Activated T-cell treated with anti-CD3 and anti-CD28 coated beads, Interleukin-2, amount 50 U/mL, for 1 hour (primary cell): Measurements from ENCODE around the gene RASGRP4.
"Not testable (repeated sequence)": the region's sequence is repeated elsewhere in the genome, so short reads cannot be mapped to it uniquely, and the experiment has no call there.

Experiments
- DNase-seq: peaks from one replicate; pipeline ENCODE4 v3.0.0-alpha.2; 2020

Gene RASGRP4, protein sequence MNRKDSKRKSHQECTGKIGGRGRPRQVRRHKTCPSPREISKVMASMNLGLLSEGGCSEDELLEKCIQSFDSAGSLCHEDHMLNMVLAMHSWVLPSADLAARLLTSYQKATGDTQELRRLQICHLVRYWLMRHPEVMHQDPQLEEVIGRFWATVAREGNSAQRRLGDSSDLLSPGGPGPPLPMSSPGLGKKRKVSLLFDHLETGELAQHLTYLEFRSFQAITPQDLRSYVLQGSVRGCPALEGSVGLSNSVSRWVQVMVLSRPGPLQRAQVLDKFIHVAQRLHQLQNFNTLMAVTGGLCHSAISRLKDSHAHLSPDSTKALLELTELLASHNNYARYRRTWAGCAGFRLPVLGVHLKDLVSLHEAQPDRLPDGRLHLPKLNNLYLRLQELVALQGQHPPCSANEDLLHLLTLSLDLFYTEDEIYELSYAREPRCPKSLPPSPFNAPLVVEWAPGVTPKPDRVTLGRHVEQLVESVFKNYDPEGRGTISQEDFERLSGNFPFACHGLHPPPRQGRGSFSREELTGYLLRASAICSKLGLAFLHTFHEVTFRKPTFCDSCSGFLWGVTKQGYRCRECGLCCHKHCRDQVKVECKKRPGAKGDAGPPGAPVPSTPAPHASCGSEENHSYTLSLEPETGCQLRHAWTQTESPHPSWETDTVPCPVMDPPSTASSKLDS

DNA sequence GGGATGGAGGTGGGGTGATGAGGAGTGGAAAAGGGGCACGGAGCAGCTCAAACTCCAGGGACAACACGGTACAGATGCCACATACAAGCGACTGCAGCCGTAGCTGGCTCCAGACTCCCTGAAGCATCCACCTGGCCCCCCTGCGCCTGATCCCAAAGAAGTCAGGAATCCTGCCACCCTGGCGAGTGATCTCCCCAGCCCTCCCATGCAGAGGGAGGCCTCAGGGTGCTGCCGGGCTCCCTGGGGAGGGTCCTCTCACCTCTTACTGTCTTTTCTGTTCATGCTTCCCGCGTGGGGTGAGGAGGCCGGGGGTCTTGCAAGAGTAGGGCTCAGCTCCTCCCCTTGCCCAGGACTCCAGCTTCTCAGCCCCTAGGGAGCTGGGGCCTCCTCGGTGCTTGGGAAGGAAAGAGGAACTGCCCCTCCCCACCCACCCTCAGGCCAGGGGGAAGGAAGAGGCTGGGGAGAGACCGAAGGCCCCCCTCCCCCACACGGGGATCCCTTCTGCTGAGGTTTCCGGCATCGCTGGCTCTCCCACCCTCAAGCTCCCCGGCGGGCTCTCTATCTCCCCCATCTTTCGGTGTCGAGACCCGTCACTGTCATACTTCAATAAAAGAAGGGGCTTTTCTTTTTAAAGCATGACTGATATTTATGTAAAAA lies at the start of gene RASGRP4:
Gene RASGRP4 (minus strand): TSS at position 410 of the 657 bp plus-strand sequence. CDS start 128 bp downstream, at position 282.
- no peak for DNase-seq

DNA sequence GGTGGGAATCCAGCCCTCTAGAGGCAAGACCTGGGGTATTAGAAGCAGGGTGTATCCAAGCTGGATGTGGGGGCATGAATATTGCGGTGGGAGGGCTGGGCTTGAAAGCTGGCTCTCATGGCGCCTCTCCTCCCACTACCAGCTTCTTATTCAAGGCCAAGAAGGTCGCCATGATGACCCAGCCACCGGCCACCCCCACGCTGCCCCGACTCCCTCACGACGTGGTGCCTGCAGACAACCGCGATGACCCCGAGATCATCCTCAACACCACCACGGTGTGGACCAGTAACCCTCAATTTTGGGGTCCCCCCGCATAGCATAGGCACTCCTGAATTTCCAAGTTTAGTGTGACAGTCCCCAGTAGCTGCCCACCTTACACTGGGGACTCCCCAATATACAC lies 49.2 kb upstream of the RASGRP4 start:
- DNase-seq, result no peak

DNA sequence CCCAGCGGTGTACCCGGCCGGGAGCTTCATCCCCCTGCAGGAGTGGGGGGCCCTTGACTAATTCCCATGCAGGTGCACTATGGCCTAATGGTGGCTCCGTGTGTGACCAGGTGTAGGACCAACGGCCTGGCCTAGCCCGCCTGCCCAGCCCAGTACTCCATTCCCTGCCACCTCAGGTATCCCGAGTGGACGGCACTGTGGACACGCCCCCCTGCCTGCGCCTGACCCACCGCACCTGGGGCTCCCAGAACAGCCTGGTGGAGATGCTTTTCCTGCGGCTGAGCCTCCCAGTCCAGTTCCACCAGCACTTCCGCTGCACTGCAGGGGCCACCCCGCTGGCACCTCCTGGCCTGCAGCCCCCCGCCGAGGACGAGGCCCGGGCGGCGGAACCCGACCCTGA lies 47.2 kb upstream of the RASGRP4 start:
- no peak for DNase-seq

DNA sequence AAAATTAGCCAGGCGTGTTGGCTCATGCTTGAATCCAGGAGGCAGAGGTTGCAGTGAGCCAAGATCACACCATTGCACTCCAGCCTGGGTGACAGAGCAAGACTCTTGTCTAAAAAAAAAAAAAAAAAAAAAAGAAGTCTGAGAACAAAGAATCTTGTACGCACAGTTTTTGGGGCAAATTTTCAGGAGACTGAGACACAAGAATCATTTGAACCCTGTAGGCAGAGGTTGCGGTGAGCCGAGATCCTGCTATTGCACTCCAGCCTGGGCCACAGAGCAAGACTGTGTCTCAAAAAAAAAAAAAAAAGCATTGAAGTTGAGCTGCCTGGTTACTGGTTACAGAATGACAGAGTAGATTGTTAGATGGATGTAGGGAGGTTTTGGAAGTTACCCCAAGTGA lies 46.7 kb upstream of the RASGRP4 start:
- DNase-seq, result not testable (repeated sequence)

DNA sequence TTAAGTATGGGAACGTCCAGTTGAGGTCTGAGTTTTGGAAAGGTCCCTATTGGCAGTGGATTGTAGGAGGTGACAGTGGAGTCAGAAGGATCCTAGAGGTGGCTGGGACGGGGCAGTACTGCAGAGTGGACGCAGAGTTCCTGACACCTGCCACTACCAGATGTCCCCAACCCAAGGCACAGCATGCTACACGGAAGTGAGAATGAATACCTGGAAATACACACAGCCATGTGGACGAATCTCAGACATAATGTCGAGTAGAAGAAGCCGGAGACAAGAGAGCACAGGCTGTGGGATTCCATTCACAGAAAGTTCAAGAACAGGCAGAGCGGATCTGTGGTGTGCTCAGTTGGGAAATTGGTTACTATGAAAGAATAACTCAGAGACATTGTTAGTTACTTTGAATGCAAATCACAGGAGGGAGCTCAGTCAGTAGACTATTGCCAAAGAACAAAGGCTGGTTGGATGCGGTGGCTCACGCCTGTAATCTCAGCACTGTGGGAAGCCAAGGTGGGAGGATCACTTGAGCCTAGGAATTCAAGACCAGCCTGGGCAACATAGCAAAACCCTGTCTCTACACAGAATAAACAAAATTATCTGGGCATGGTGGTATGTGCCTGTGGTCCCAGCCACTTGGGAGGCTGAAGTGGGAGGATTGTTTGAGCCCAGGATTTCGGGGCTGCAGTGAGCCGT lies 44.9 kb upstream of the RASGRP4 start:
- no peak for DNase-seq

DNA sequence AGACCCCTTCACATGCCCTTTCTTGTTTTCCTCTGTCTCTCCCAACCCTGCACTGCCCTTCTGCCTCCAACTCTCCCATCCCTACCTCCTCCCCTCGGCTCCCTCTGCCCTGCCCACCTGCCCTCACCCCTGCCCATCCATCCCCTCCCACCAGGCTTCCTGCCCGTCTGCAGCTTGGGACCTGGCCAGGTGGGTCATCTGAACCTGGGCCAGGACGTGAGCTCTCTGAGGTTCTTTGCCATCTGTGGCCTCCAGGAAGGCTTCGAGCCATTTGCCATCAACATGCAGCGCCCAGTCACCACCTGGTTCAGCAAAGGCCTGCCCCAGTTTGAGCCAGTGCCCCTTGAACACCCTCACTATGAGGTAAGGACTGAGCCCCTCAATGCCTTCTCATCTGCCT lies 43.1 kb upstream of the RASGRP4 start:
- DNase-seq, result no peak

DNA sequence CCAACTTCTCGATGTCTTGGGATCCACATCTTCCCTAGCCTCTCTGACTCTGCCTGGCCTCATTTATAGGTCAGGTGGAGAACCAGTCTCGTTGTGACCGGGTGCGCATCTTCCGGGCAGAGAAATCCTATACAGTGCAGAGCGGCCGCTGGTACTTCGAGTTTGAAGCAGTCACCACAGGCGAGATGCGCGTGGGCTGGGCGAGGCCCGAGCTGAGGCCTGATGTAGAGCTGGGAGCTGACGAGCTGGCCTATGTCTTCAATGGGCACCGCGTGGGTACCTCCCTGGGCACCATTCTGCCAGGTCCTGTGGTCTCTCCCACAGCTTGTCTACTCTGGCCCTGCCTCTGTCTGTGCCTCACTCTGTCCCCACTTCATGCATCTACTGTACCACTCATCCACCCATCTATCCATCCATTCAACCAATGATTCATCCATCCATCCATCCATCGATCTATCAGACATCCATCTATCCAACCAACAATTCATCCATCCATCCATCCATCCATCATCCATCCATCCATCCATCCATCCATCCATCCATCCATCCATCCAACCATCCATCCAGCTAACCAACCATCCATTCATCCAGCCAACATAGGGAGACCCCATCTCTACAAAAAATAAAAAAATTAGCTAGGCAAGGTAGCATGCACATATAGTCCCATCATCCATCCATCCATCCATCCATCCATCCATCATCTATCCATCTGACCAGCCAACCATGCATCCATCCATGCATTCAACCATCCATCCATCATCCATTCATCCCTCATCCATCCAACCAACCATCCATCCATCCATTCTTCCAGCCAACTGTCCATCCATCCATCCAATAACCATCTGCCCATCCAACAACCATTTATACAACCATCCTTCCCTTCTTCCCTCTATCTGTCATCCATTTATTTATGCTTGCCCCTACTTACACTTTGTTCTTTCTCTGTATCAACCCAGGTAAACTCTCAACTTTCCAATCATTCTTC lies 41.8 kb upstream of the RASGRP4 start:
- DNase-seq, result no peak

DNA sequence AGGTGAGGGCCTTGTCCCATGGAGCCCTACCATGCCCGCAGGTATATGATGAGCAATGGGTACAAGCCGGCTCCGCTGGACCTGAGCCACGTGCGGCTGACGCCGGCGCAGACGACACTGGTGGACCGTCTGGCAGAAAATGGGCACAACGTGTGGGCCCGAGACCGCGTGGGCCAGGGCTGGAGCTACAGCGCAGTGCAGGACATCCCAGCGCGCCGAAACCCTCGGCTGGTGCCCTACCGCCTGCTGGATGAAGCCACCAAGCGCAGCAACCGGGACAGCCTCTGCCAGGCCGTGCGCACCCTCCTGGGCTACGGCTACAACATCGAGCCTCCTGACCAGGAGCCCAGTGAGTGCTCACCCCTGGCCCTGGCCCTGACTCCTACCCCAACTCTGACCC lies 40.0 kb upstream of the RASGRP4 start:
- no peak for DNase-seq

DNA sequence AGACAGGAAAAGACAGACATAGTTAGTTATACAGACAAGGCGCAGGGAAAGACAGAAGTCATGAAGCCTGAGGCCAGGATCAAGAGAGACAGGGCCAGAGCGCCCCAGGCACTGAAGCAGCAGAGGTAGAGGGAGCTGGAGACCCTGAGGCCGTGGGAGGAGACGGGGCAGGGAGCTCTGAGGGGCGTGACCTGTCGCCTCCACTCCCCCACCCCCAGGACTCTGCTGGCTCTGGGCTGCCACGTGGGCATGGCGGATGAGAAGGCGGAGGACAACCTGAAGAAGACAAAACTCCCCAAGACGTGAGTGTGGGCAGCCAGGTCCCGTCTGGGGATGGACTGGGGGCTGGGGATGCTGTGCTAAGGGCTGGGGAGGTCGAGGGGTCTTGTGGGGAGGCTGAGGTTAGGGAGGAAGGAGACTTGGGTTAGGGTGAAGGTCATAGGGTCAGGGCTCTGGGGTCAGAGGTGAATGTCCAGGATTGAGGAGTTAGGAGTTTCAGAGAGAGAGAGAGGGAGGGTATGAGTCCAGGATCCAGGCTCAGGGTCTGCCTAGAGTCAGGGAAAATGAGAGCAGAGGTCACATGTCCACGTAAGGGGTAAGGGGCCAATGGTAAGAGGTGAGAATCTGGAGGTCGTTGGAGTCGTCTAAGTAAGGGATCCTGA lies 38.5 kb upstream of the RASGRP4 start:
- no peak for DNase-seq

DNA sequence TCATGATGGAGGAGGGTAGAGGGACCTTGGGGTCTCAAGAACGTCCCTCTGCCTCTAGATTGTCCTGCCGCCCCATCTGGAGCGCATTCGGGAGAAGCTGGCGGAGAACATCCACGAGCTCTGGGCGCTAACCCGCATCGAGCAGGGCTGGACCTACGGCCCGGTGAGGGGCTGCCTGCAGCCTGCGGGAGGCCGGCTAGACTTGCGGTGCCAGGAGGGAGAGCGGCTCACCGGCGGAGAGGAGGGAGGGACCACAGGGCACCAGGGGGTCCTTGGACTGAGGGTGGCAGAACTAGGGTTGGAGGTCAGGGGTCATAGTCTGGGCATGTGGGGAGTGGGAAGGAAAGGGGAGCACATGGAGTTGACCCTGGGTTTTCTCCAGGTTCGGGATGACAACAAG lies 37.3 kb upstream of the RASGRP4 start:
- DNase-seq, result no peak

DNA sequence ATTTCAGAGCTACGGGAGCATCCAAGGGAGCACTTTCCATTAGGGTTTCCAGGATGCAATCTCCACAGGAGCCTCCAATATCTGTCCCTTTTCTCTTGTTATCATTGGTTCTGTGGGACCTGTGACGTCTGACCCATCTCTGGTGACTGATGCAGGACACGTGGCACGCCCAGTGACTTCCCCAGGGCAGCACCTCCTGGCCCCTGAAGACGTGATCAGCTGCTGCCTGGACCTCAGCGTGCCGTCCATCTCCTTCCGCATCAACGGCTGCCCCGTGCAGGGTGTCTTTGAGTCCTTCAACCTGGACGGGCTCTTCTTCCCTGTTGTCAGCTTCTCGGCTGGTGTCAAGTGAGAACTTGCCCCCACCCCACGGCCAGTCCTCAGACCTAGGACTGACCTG lies 33.0 kb upstream of the RASGRP4 start:
- no peak for DNase-seq

DNA sequence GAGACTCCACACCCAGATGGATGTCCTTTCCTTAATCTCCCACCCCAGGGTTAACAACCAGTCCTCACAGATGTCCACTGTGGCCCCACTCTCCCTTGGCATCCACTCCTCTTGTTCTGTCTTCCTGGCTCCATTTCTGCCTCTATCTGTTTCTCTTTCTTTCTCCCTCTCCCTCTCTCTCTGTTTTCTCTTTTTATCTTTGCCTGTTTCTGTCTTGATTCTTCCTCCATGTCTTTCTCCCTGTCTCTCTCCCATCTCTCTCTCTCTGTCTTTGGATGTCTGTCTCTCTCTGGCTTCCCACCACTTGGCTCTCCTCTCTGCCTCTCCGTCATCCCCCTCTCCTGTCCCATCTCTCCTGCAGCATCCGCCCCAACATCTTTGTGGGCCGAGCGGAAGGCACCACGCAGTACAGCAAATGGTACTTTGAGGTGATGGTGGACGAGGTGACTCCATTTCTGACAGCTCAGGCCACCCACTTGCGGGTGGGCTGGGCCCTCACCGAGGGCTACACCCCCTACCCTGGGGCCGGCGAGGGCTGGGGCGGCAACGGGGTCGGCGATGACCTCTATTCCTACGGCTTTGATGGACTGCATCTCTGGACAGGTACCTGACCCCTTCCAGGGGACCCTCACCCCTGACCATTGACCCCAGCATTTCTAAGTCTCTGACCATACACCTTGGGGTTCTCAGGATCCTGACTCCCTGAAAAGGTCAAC lies 31.8 kb upstream of the RASGRP4 start:
- DNase-seq, result no peak

DNA sequence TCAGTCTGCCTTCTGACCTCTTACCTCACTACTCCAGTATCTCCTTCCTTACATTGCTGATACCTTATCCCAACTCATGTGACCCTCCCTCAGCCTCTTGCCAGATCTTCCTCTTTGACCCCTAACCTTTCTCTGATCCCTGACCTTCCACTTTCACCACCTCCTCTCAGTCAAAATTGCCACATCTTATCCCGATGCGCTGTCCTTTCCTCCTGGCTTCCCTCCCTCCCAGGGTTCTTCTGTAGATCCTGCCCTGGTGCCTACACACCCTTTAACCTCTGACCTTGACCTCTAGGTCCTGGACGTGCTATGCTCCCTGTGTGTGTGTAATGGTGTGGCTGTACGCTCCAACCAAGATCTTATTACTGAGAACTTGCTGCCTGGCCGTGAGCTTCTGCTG lies 31.2 kb upstream of the RASGRP4 start:
- DNase-seq, result no peak

DNA sequence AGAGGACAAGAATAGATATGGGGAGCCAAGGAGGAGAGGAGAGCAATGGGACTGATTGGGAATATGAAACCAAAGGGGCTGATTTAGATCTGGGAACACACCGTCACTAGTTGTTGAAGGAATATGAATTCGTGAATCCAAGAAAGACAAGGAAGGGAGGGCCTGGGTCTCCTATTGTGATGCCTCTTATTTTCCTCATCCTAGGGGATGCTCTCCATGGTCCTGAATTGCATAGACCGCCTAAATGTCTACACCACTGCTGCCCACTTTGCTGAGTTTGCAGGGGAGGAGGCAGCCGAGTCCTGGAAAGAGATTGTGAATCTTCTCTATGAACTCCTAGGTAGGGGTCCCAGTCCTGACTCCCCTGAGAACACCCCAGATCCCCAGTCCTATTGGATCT lies 29.0 kb upstream of the RASGRP4 start:
- no peak for DNase-seq

DNA sequence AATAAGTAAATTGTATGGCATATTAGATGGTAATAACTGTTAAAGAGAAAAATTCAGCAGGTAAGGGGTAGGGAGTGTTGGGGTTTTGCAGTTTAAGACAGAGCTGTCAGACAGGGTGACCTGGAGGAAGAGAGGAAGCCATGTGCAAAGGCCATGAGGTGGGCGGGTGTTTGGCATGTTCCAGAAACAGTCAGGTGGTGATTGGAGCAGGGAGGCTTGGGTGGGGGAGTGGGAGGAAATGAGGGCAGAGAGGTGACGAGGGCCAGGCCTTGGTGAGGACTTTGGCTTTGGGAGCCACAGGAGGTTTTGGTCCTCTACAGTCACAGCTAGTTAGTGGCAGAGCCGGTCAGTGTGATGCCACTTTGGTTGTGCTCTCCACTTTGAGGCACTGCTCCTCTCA lies 27.6 kb upstream of the RASGRP4 start:
- no peak for DNase-seq

DNA sequence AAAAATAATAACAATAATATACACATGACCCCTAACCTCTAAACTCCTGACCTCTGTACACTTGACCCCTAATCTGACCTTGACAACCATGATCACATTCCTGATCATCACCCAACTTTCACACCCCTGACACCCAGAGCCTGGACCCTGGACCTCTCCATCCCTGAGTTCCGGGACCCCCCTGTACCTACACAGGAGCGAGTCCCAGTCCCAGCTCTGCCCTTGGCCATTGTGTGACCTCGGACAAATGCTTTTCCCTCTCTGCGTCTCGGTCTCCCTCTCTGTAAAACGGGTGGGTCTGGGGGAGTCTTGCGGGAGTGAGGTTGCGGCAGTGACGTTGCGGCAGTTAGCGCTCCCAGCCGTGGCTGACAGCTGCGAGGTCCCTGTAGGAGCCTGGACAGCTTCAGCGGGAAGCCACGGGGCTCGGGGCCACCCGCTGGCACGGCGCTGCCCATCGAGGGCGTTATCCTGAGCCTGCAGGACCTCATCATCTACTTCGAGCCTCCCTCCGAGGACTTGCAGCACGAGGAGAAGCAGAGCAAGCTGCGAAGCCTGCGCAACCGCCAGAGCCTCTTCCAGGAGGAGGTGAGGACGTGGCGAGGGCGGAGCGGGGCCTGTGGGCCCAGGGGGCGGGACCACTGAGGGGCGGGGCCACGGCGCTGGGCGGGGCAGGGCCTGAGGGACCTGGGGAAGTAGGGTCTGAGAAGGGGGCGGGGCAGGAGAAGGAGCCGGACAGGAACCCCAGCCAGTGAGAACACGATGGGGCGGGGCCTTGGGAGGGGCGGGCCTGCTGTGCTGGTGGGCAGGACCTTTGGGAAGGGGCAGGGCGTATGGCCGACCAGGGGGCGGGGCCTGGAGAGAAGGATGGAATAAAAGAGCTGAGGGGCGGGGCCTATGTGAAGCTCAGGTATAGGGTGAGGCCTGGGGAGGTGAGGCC lies 26.7 kb upstream of the RASGRP4 start:
- no peak for DNase-seq

DNA sequence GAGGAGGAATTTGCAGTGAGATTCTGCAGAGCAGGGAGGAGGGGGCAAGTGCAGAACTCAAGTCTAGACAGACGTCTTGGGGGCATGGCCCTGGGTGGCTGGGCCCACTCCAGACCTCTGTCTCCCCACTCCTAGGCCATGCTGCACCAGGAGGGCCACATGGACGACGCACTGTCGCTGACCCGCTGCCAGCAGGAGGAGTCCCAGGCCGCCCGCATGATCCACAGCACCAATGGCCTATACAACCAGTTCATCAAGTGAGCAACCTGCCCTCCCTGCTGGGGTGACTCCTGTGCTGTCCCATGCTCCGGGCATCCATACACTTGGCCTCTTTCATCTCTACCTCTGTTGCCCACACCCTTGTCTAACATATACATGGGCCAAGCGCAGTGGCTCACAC lies 25.6 kb upstream of the RASGRP4 start:
- DNase-seq, result no peak

DNA sequence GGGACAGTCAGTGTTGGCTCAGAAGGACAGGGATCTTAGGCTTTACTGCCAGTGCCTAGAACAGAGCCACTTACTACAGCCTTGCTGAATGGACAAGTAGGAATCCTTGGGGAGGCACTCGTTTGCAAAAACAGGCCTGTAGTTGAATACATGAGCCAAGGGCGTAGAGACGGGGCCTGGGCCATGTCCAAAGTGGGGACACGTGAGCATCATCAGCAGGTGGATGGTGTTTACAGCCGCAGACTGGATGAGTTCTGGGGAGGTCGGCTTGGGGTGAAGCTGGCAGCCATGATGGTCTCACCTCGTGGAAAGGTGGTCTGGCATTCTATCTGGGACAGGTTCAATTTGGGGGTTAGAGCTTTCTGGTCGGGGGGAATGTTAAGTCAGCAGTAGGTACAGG lies 25.0 kb upstream of the RASGRP4 start:
- DNase-seq, result no peak

DNA sequence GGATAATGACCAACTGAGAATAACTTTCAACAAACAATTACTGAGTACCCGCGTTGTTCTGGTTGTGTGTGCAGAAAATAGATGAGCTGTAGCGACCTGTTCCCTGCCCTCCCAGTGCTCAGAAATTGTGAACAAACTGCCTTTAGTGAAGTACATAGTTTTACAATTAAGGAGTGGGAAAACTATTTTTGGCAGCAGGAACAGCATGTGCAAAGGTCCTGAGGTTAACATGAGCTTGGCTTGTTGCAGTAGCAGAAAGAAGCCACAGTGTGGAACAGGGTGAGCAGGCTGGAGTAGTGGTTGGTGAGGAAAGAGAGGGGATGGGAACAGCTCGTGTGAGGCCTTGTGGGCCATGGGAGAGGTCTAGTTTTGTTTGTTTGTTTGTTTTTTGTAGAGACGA lies 23.5 kb upstream of the RASGRP4 start:
- no peak for DNase-seq

DNA sequence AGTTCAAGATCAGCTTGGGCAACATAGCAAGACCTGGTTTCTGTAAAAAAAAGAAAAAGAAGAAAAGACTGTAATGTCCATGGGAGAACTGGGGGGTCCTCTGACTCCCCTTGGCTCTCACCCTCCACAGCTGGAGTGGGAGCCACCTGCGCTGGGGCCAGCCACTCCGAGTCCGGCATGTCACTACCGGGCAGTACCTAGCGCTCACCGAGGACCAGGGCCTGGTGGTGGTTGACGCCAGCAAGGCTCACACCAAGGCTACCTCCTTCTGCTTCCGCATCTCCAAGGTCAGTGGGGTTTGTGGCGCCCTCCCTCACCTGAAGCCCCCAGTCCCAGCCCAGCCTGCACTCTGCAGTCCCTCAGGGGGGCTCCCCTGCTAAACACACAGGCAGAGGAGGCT lies 22.2 kb upstream of the RASGRP4 start:
- no peak for DNase-seq
